ENCODE data around the gene MACROH2A1.

DNA sequence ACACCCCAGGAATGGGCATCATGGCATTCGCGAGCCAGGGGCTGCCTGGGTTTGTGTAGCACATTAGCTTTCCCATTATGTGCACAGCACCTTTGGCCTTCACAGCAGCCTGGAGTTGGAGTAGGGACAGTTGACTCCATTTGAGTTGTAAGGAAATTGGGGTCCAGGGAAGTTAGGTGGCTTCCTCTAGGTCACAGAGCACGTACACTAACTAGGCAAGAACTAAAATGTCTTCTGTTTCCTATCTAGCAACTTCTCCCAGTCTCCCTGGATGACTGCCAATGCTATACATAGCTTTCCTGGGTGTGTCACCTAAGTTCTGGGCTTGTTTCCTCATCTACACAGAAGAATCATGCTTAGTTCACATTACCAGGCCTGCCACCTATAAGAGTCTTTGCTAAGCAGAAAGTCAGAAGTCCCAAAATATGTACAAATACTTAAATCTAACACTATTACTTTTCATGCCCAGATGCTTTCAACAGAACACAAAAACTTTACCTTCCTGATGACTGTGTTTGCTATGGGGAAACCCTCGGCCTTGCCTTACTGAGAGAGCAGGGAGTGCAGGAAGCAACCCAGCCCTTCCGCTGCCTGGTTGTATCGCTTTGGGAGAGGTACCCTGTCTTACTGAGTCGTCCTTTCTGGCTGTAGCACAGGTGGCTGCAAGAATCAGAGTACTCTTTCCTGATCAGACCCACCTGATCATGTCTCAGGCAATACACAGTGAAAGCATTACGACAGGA is 12.0 kb downstream of the MACROH2A1 start:
- TF ChIP-seq POLR2AphosphoS5 (IDR thresholded peaks at IDR 0.05) (no peak), POLR2A (IDR thresholded peaks at IDR 0.05) (no peak)
- TF ChIP-seq, protein P1, sequence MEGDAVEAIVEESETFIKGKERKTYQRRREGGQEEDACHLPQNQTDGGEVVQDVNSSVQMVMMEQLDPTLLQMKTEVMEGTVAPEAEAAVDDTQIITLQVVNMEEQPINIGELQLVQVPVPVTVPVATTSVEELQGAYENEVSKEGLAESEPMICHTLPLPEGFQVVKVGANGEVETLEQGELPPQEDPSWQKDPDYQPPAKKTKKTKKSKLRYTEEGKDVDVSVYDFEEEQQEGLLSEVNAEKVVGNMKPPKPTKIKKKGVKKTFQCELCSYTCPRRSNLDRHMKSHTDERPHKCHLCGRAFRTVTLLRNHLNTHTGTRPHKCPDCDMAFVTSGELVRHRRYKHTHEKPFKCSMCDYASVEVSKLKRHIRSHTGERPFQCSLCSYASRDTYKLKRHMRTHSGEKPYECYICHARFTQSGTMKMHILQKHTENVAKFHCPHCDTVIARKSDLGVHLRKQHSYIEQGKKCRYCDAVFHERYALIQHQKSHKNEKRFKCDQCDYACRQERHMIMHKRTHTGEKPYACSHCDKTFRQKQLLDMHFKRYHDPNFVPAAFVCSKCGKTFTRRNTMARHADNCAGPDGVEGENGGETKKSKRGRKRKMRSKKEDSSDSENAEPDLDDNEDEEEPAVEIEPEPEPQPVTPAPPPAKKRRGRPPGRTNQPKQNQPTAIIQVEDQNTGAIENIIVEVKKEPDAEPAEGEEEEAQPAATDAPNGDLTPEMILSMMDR (IDR thresholded peaks at IDR 0.05): no peak
